Astrocyte of the hippocampus (primary cell): Measurements from ENCODE around the gene RTL1.

Experiments used
- DNase-seq: peaks from one replicate; pipeline ENCODE4 v3.0.0; 2011; ENCODE audit warnings: low read depth, low spot score

RTL1 gene

GRCh38 chr14:100866666-100867630 lies 36.6 kb downstream of the RTL1 start:
- DNase-seq = no peak

- no peak for DNase-seq
Measured at GRCh38 chr14:100865682-100866591, 37.6 kb downstream of the RTL1 start.

GRCh38 chr14:100864960-100865681 lies 38.4 kb downstream of the RTL1 start:
- DNase-seq = no peak

- DNase-seq = no peak
Measured at GRCh38 chr14:100864206-100864605, 39.3 kb downstream of the RTL1 start.

- DNase-seq = no peak
Measured at GRCh38 chr14:100862793-100863192, 40.7 kb downstream of the RTL1 start.

- no peak for DNase-seq
Measured at GRCh38 chr14:100862277-100862676, 41.2 kb downstream of the RTL1 start.

GRCh38 chr14:100861937-100862247 lies 41.6 kb downstream of the RTL1 start:
- DNase-seq = no peak

GRCh38 chr14:100861188-100861936 lies 42.2 kb downstream of the RTL1 start:
- no peak for DNase-seq

GRCh38 chr14:100860556-100861187 lies 42.9 kb downstream of the RTL1 start:
- DNase-seq = no peak

- DNase-seq = no peak
Measured at GRCh38 chr14:100859781-100860180, 43.7 kb downstream of the RTL1 start.

- no peak for DNase-seq
Measured at GRCh38 chr14:100858838-100859220, 44.7 kb downstream of the RTL1 start.

- DNase-seq = no peak
Measured at GRCh38 chr14:100857923-100858837, 45.3 kb downstream of the RTL1 start.

- no peak for DNase-seq
Measured at GRCh38 chr14:100857233-100857922, 46.1 kb downstream of the RTL1 start.

- no peak for DNase-seq
Measured at GRCh38 chr14:100856056-100856950, 47.2 kb downstream of the RTL1 start.

GRCh38 chr14:100855256-100855930 lies 48.1 kb downstream of the RTL1 start:
- no peak for DNase-seq

GRCh38 chr14:100854435-100854834 lies 49.1 kb downstream of the RTL1 start:
- DNase-seq = no peak

- DNase-seq = no peak
Measured at GRCh38 chr14:100851946-100852620, 51.4 kb downstream of the RTL1 start.
